Measurements from ENCODE around the gene ESD. TPM values are rescaled to one million over a fixed set of nuclear protein-coding genes. Genes with fewer than 3 reads are reported as not detected.
"Not testable (repeated sequence)": the region's sequence is repeated elsewhere in the genome, so short reads cannot be mapped to it uniquely, and the experiment has no call there.

The ESD gene
- total RNA-seq, 1 donor = 176 TPM

GRCh38 chr13:46759846-46760245 is 37.1 kb downstream of the ESD start:
- TF ChIP-seq CTCF (IDR thresholded peaks at IDR 0.05; ENCODE audit: insufficient read depth, low read length) = no peak
- no peak overlapping the region for H3K4me3 ChIP-seq (ENCODE audit: low read depth, low read length)
- DNase-seq (ENCODE audit: low read depth) = peak; percentile 25

GRCh38 chr13:46757640-46758039 is 39.3 kb downstream of the ESD start:
- DNase-seq (ENCODE audit: low read depth) = no peak
- TF ChIP-seq CTCF (IDR thresholded peaks at IDR 0.05; ENCODE audit: insufficient read depth, low read length) = no peak
- H3K4me3 ChIP-seq (ENCODE audit: low read depth, low read length) = no peak overlapping the region

GRCh38 chr13:46756977-46757376 is 40.0 kb downstream of the ESD start:
- H3K4me3 ChIP-seq (ENCODE audit: low read depth, low read length) = no peak overlapping the region
- TF ChIP-seq CTCF (IDR thresholded peaks at IDR 0.05; ENCODE audit: insufficient read depth, low read length) = no peak
- DNase-seq (ENCODE audit: low read depth) = peak; percentile 71

GRCh38 chr13:46755508-46755907 is 41.5 kb downstream of the ESD start:
- H3K4me3 ChIP-seq (ENCODE audit: low read depth, low read length); DNase-seq (ENCODE audit: low read depth): not testable (repeated sequence)

- TF ChIP-seq CTCF (IDR thresholded peaks at IDR 0.05; ENCODE audit: insufficient read depth, low read length) = no peak
- DNase-seq (ENCODE audit: low read depth) = no peak
- H3K4me3 ChIP-seq (ENCODE audit: low read depth, low read length) = no peak overlapping the region
These were observed 42.1 kb downstream of the ESD start for GRCh38 chr13:46754812-46755211.

- no peak for TF ChIP-seq CTCF (IDR thresholded peaks at IDR 0.05; ENCODE audit: insufficient read depth, low read length)
- H3K4me3 ChIP-seq (ENCODE audit: low read depth, low read length) = no peak overlapping the region
- no peak for DNase-seq (ENCODE audit: low read depth)
These were observed 43.0 kb downstream of the ESD start for GRCh38 chr13:46753917-46754316.

- no peak overlapping the region for H3K4me3 ChIP-seq (ENCODE audit: low read depth, low read length)
- no peak for DNase-seq (ENCODE audit: low read depth)
- TF ChIP-seq CTCF (IDR thresholded peaks at IDR 0.05; ENCODE audit: insufficient read depth, low read length) = no peak
These were observed 43.8 kb downstream of the ESD start for GRCh38 chr13:46753137-46753536.

Measured in fibroblast of the aortic adventitia (primary cell).